ENCODE measurements around the gene SELENOI. TPM values are rescaled to one million over a fixed set of nuclear protein-coding genes. Genes with fewer than 3 reads are reported as not detected.
A peak's percentile ranks its signal among the peaks of the same experiment; 100 is the strongest.

The SELENOI gene
- total and polyA plus RNA-seq, 11 donors: 1.9 to 14.9 (median 10.2) TPM

DNA sequence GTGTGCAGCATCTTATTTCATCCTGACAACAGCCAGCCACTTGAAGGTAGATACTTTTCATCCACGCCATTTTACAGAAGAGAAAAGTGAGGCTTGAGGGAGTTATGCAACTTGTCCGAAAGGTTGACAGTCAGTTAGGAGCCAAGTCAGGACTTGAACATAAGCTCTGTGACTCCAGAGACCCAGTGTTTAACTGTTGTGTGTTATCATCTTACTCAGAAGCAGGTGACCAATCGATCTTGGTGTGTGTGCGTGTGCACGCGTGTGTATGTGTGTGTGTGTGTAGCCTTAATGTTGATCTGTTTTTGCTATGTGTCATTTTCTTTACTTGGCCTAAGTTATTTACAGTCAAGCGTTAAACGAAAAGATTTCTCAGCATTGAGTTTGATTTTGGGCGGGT is 77.8 kb downstream of the SELENOI start:
- no peak for ATAC-seq
- DNase-seq: no peak
- no peaks in the 10 kb centered on the region for H3K9me3 ChIP-seq
- TF ChIP-seq POLR2A (IDR thresholded peaks at IDR 0.05) (no peak), CTCF (IDR thresholded peaks at IDR 0.05) (no peak)
- intact Hi-C loops (cut with DNase I): no loop called here
- 84 to 94% (median 87%) methylated on average over 9 of the region's 9 CpGs for WGBS, 4 donors
- H3K4me1 ChIP-seq: no peaks in the 10 kb centered on the region
- no peak overlapping the region for H3K4me3 ChIP-seq
- no peaks in the 10 kb centered on the region for H3K36me3 ChIP-seq
- H3K27ac ChIP-seq: no peak overlapping the region
- H3K27me3 ChIP-seq: no peaks in the 10 kb centered on the region

DNA sequence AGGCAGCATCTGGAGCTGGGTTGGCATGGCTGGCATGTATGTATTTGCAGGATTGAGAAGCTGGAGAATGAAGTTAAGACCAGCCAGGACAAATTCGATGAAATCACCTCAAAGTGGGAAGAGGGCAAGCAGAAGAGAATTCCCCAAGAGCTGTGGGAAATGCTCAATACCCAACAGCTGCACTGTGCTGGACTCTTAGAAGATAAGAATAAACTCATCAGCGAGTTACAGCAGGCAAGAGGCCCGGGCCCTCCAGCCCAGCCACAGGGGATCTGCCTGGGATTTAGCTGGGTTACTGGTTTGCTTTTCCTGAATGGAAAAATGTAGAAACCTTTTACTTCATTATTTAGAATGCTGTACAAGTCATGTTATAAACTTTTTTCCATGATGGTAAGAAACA is 78.3 kb downstream of the SELENOI start:
- Histone ChIP-seq H3K27ac (no peak overlapping the region), H3K9me3 (no peaks in the 10 kb centered on the region), H3K36me3 (no peaks in the 10 kb centered on the region), H3K27me3 (no peaks in the 10 kb centered on the region), H3K4me3 (no peak overlapping the region), H3K4me1 (no peaks in the 10 kb centered on the region)
- DNase-seq (no peak), ATAC-seq (no peak)
- intact Hi-C loops (cut with DNase I): no loop called here
- TF ChIP-seq POLR2A (IDR thresholded peaks at IDR 0.05) (no peak), CTCF (IDR thresholded peaks at IDR 0.05) (no peak)
- WGBS, 4 donors: 43 to 70% (median 56%) methylated on average over 3 of the region's 3 CpGs

GRCh38 chr2:26428846-26429245 is 82.9 kb downstream of the SELENOI start:
- 87 to 100% (median 88%) methylated on average over 2 of the region's 2 CpGs for WGBS, 4 donors
- Histone ChIP-seq H3K27me3 (no peaks in the 10 kb centered on the region), H3K4me1 (peaks cover 0 to 10% (median 0%) of the 10 kb centered on the region in 12 donors), H3K36me3 (no peaks in the 10 kb centered on the region), H3K9me3 (no peaks in the 10 kb centered on the region), H3K27ac (no peak overlapping the region), H3K4me3 (no peak overlapping the region)
- DNase-seq (no peak), ATAC-seq (no peak)
- no peak for TF ChIP-seq CTCF (IDR thresholded peaks at IDR 0.05)
- no peak for TF ChIP-seq POLR2A (IDR thresholded peaks at IDR 0.05)
- intact Hi-C loops (cut with DNase I): no loop called here

DNA sequence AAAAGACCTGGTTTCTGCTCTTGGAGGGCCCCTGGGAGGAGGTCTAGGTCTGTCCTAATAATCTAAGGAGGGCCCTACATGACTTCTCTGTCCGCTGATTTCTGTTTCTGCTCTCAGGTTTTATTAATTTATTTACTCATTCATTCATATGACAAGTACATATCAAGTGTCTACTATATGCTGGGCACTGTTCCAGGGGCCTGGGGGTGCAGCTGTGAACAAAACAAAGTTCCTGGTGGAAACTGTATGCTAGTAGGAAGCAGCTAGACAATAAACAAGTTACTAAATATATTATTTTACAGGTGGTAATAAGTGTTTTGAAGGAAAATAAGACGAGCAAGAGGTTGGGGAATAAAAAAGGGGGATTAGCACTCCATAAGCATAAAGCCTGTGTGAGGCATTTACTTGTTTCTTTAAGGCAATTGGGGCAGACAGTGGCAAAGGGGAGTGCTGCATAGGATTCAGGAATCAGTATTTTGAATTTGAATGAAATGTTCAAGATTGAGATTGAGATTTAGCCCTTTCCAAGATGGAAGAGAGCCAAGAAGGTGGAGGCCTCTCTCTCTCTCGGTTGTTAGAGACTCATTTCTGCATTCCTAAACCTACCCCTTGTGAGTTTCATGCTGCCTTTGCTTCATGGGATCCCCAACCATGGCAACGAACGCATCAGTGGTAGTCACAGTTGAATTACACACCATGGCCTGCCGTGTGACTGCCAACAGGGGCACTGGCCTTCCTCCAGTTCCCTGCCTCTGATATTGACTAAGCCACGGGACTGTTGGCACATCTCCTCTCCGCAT is 84.0 kb downstream of the SELENOI start:
- 52 to 56% (median 52%) methylated on average over 8 of the region's 8 CpGs for WGBS, 4 donors
- H3K9me3 ChIP-seq: no peaks in the 10 kb centered on the region
- no peaks in the 10 kb centered on the region for H3K36me3 ChIP-seq
- no peak for TF ChIP-seq CTCF (IDR thresholded peaks at IDR 0.05)
- TF ChIP-seq POLR2A (IDR thresholded peaks at IDR 0.05): no peak
- intact Hi-C loops (cut with DNase I): no loop called here
- H3K4me3 ChIP-seq: no peak overlapping the region
- no peak overlapping the region for H3K27ac ChIP-seq
- ATAC-seq (peak; percentile 78 to 95 (median 90)), DNase-seq (peak in 4 of 5 donors; percentile 48 to 71 (median 58))
- peaks cover 0 to 10% (median 0%) of the 10 kb centered on the region in 12 donors for H3K4me1 ChIP-seq
- H3K27me3 ChIP-seq: no peaks in the 10 kb centered on the region
